Activated gamma-delta T cell treated with Interleukin-2 at 50 U/mL for 16 hours (primary cell): ENCODE data around the gene SLC34A1.
"Not testable (repeated sequence)": the region's sequence is repeated elsewhere in the genome, so short reads cannot be mapped to it uniquely, and the experiment has no call there.

Source experiments
- DNase-seq: peaks from one replicate; pipeline ENCODE4 v3.0.0-alpha.2; 2020

Gene SLC34A1

GRCh38 chr5:177384134-177384533 lies at the start of gene SLC34A1:
SLC34A1 (plus strand) TSS chr5:177384434; CDS start chr5:177385742, 1,308 bp downstream.
- no peak for DNase-seq

GRCh38 chr5:177334781-177335700 lies 49.2 kb upstream of the SLC34A1 start:
- DNase-seq, result no peak

GRCh38 chr5:177335701-177336065 lies 48.6 kb upstream of the SLC34A1 start:
- no peak for DNase-seq

- DNase-seq, result no peak
Observed at GRCh38 chr5:177336112-177336511, 48.1 kb upstream of the SLC34A1 start.

GRCh38 chr5:177336603-177337494 lies 47.4 kb upstream of the SLC34A1 start:
- DNase-seq, result no peak

- DNase-seq, result no peak
Observed at GRCh38 chr5:177338251-177339106, 45.8 kb upstream of the SLC34A1 start.

GRCh38 chr5:177339107-177339638 lies 45.1 kb upstream of the SLC34A1 start:
- DNase-seq, result no peak

- not testable (repeated sequence) for DNase-seq
Observed at GRCh38 chr5:177343000-177343399, 41.2 kb upstream of the SLC34A1 start.

- no peak for DNase-seq
Observed at GRCh38 chr5:177343777-177344176, 40.5 kb upstream of the SLC34A1 start.

GRCh38 chr5:177344891-177345290 lies 39.3 kb upstream of the SLC34A1 start:
- no peak for DNase-seq

- no peak for DNase-seq
Observed at GRCh38 chr5:177346820-177347219, 37.4 kb upstream of the SLC34A1 start.

GRCh38 chr5:177347699-177348098 lies 36.5 kb upstream of the SLC34A1 start:
- no peak for DNase-seq

- no peak for DNase-seq
Observed at GRCh38 chr5:177349362-177349647, 34.9 kb upstream of the SLC34A1 start.

- DNase-seq, result no peak
Observed at GRCh38 chr5:177349762-177350161, 34.5 kb upstream of the SLC34A1 start.

GRCh38 chr5:177350776-177351391 lies 33.4 kb upstream of the SLC34A1 start:
- DNase-seq, result no peak

- DNase-seq, result peak; percentile 88
Observed at GRCh38 chr5:177351392-177352329, 32.6 kb upstream of the SLC34A1 start, which contains the start of gene LMAN2. LMAN2 (minus strand) TSS chr5:177351668; CDS start chr5:177351647, 21 bp downstream.

- no peak for DNase-seq
Observed at GRCh38 chr5:177353093-177353492, 31.1 kb upstream of the SLC34A1 start.

- no peak for DNase-seq
Observed at GRCh38 chr5:177354256-177354655, 30.0 kb upstream of the SLC34A1 start.

GRCh38 chr5:177354711-177355110 lies 29.5 kb upstream of the SLC34A1 start:
- DNase-seq, result no peak

GRCh38 chr5:177355162-177355867 lies 28.9 kb upstream of the SLC34A1 start:
- DNase-seq, result no peak
